ENCODE measurements around the gene AURKA.
"Not testable (repeated sequence)": the region's sequence is repeated elsewhere in the genome, so short reads cannot be mapped to it uniquely, and the experiment has no call there.

AURKA gene

DNA sequence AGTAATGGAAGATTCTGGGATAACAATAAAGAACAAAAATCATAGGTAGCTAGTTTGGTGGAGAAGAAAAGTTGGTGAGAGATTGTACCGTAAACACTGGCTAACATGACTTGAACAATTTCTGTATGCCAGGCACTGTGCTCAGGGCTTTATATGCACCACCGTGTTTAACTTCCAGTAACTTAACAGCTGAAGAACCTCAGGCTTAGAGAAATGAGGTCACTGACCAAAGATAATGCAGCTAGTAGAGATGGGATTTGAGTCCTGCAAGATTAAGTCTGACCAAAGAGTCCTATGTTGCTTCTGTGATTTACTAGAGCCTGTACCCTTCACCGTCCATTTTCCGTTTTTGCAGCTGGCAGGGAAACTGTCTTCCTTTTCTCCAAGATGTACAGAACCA, 3.2 kb upstream of the AURKA start:
- no peak for DNase-seq (ENCODE audit: low read depth in 1 of 2, low spot score in 1 of 2)
- no peak for TF ChIP-seq JUND (IDR thresholded peaks at IDR 0.05; ENCODE audit: low read depth)
- in situ Hi-C loops (cut with HindIII; ENCODE audit: low pct_unique_long_range_greater_than_20kb, low sequenced_read_pairs): no loop called here

DNA sequence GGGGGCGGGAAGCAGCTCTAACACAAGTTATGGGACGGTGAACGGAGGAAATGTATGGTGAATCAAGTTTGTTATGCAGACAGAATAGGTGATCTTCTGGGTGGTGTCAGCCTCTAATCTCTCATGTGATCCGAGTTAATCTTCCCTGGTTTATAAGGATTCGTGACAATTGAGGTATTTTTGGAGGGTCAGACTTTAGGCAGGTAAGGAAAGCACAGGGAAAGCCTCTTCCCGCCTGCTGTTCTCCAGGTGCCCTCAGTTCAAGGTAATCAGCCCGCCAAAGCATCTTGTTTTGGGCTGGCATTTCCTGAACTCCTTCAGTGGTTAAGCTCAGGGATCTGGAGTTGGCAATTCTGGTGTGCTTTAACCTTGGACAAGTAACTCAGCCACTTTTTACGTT, 1.6 kb upstream of the AURKA start:
- in situ Hi-C loops (cut with HindIII; ENCODE audit: low pct_unique_long_range_greater_than_20kb, low sequenced_read_pairs): no loop called here
- TF ChIP-seq JUND (IDR thresholded peaks at IDR 0.05; ENCODE audit: low read depth): no peak
- no peak for DNase-seq (ENCODE audit: low read depth in 1 of 2, low spot score in 1 of 2)

DNA sequence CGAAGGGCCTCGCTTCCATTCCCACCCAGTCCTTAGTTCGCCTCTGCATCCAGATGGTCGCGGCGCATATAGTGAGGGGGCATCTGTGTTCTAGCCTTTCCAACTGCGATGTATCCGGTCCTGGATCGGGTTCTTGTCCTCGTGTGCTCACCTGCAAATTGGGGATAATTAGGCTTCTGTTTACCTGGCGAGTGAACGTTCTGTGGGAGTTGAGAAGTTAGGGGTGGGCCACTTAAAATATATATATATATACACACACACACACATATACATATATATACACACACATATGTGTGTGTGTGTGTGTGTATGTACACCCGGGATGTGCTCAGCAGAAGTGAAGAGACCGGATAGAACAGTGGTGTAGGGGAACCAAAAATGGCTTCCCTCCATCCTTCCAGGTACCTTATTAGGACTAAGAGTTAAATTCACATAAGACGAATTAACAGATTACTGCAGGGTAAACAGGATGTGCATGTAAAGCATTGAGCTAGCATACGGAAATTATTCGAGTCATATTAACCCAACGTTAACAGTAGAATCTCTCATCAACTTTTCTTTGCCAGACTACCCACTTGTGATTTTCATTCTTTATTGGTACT, 967 bp upstream of the AURKA start:
- in situ Hi-C loops (cut with HindIII; ENCODE audit: low pct_unique_long_range_greater_than_20kb, low sequenced_read_pairs): no loop called here
- no peak for DNase-seq (ENCODE audit: low read depth in 1 of 2, low spot score in 1 of 2)
- no peak for TF ChIP-seq JUND (IDR thresholded peaks at IDR 0.05; ENCODE audit: low read depth)

DNA sequence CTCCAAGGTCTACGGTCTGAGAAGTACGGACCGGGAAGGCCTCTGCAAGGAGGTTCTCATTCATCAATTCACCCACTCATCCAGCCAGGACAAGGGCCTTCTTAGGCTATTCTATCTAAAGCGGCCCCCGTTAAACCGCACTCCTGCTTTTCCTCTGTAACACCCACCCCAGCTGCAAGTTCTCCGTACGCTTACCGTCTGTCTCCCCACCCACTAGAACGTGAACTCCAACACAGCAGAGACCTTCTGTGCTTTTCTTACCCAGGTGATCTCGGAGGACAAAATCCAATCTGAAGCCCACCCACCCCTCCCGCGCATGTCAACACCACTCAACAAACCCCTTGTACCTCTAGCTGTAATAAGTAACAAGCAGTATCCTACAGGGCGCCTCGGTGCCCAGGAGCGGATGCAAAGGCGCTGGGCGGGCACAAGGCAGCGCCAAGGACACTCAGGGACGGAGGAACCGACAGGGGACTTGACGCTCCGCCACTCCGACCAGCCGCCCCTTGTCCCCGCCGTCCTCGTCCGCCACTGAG, 351 bp downstream of the AURKA start:
- TF ChIP-seq JUND (IDR thresholded peaks at IDR 0.05; ENCODE audit: low read depth): no peak
- DNase-seq (ENCODE audit: low read depth in 1 of 2, low spot score in 1 of 2): no peak
- in situ Hi-C loops (cut with HindIII; ENCODE audit: low pct_unique_long_range_greater_than_20kb, low sequenced_read_pairs): no loop called here

DNA sequence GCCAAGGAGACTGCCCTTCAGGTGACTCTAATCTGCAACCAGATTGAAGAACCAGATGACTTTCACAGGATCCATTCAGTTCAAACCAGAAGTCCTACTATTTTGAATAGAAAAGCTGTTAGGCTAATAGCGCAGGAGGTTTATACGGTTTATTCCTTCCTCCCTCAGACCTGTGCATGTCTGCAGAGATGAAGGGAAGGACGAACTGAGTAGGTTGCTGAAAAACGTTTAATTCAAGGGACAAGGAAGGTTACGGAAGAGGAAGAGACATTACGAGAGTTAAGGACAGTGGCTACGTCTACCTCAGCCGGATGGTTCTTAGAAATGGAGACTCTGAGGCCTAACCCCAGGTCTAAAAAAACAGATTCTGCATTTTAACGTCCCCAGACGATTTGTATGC, 978 bp downstream of the AURKA start:
- in situ Hi-C loops (cut with HindIII; ENCODE audit: low pct_unique_long_range_greater_than_20kb, low sequenced_read_pairs): no loop called here
- no peak for TF ChIP-seq JUND (IDR thresholded peaks at IDR 0.05; ENCODE audit: low read depth)
- no peak for DNase-seq (ENCODE audit: low read depth in 1 of 2, low spot score in 1 of 2)

DNA sequence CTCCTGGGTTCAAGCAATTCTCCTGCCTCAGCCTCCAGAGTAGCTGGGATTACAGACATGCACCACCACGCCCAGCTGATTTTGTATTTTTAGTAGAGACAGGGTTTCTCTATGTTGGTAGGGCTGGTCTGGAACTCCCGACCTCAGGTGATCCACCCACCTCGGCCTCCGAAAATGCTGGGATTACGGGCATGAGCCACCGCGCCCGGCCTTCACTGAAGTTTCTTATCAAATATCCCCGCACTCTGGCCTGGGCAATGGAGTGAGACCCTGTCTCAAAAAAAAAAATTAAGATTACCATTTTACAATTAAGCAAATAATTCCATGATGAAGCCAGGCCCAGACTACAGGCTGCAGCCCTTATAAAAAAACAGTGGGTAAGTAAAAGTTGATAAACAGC, 1.6 kb downstream of the AURKA start:
- in situ Hi-C loops (cut with HindIII; ENCODE audit: low pct_unique_long_range_greater_than_20kb, low sequenced_read_pairs): not testable (repeated sequence)

DNA sequence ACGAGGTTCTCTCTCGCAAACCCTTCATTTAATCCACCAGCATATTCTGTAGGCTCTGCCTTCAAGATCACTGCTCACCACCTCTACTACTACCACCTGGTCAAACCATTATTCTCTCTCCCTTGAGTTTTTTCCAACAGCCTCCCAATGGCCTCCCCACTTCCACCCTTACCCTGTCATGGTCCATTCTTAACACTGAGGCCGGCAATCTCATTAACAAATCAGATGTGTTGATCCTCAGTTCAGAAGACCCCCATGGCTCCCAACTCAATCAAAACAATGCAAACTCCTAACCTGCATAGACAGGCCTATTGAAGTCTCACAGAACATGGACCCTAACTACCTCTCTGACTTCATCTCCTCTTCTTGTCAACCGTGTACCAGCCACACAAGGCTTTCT, 2.2 kb downstream of the AURKA start:
- no peak for TF ChIP-seq JUND (IDR thresholded peaks at IDR 0.05; ENCODE audit: low read depth)
- DNase-seq (ENCODE audit: low read depth in 1 of 2, low spot score in 1 of 2): no peak
- in situ Hi-C loops (cut with HindIII; ENCODE audit: low pct_unique_long_range_greater_than_20kb, low sequenced_read_pairs): no loop called here

More for the DNA sequence above, 1.6 kb downstream of the AURKA start:
- not testable (repeated sequence) for DNase-seq (ENCODE audit: low read depth in 1 of 2, low spot score in 1 of 2)

DNA sequence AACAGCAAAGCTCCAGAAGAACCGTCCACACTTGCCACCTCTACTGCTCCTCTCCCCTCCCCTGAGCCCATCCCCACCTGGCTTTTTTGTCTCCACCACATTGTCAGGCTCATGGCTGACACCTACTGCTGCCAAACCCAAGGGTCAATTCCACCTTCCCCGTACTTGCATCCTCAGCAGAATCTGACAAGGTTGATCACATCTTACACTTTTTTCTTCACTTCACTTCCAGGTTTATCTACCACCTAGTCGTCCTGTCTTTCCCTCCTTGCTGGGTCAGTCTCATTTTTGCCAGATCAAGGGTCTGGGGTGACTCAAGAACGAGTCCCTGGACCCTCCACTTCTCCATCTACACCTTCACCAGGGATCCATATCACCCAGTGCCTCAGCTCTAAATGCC, 3.1 kb downstream of the AURKA start:
- TF ChIP-seq JUND (IDR thresholded peaks at IDR 0.05; ENCODE audit: low read depth): no peak
- no peak for DNase-seq (ENCODE audit: low read depth in 1 of 2, low spot score in 1 of 2)
- in situ Hi-C loops (cut with HindIII; ENCODE audit: low pct_unique_long_range_greater_than_20kb, low sequenced_read_pairs): no loop called here

DNA sequence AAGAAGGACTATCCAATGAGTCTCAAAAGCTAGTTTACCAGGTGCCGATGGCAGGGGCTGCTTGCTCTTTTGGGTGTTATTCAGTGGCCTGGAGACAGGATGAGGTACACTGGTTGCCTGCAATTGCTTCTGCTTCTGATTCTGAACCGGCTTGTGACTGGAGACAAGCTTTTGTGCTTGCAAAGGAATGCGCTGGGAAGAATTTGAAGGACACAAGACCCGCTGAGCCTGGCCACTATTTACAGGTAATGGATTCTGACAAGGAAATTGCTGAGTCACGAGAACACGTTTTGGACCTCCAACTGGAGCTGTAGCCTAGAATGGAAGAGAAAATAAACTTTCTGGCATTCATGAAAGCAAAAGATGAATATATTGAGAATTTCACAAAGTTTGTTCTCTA, 5.8 kb downstream of the AURKA start:
- no peak for TF ChIP-seq JUND (IDR thresholded peaks at IDR 0.05; ENCODE audit: low read depth)
- in situ Hi-C loops (cut with HindIII; ENCODE audit: low pct_unique_long_range_greater_than_20kb, low sequenced_read_pairs): no loop called here
- no peak for DNase-seq (ENCODE audit: low read depth in 1 of 2, low spot score in 1 of 2)

DNA sequence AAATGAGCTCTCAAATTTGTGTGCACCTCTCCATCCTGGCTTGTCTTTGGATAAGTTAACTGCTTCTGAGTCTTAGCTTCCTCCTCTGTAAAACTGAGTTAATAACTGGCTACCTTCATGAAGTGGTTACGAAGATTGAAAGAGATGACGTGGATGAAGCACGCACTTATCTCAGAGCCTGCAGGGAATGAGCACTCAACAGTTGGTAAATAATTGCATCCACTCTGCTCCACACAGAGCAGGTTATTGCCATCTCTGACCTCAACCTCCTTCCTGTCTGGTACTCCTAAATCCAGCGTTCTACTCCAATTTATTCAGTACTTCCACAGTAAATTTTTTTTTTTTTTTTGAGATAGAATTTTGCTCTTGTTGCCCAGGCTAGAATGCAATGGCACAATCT, 6.9 kb downstream of the AURKA start:
- in situ Hi-C loops (cut with HindIII; ENCODE audit: low pct_unique_long_range_greater_than_20kb, low sequenced_read_pairs): no loop called here
- TF ChIP-seq JUND (IDR thresholded peaks at IDR 0.05; ENCODE audit: low read depth): no peak
- no peak for DNase-seq (ENCODE audit: low read depth in 1 of 2, low spot score in 1 of 2)

DNA sequence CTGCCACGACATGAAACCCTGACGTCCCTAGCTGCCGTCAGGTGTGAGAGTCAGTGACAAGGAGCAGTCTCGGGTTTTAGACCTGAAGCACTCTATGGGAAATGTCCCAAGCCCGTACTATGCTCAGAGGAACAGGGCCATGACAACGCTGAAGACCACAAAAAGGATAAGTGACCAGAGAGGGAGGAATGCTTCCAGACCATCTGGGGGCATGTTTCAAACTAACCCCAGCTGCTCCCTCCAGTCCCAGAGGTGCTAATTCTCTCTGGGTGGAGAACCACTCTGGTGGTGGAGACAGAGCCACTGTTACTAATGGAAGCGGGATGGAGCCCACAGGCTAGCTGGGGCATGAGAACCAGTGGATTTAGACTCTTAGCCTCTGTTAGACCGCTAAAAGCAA, 8.7 kb downstream of the AURKA start:
- no peak for TF ChIP-seq JUND (IDR thresholded peaks at IDR 0.05; ENCODE audit: low read depth)
- in situ Hi-C loops (cut with HindIII; ENCODE audit: low pct_unique_long_range_greater_than_20kb, low sequenced_read_pairs): no loop called here
- DNase-seq (ENCODE audit: low read depth in 1 of 2, low spot score in 1 of 2): no peak

DNA sequence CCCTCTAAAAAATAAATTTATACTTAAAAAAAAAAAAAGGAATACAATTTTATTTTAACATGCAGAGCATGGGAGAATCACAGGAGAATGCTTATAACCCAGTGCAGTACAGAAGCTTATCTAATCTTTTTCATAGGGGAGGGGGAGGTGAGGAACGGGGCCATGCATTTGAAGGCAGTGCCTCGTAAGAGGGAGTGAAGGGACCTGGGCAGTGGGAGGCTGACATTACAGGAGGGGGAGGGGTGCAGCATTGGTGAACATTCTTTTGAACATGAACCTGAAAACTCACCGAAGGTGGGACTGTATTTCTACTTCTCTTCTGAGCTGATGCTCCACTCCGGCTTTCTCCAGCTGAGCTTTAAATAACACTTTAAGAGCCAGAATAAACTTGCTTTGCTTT, 9.3 kb downstream of the AURKA start:
- DNase-seq (ENCODE audit: low read depth in 1 of 2, low spot score in 1 of 2): no peak
- in situ Hi-C loops (cut with HindIII; ENCODE audit: low pct_unique_long_range_greater_than_20kb, low sequenced_read_pairs): no loop called here
- no peak for TF ChIP-seq JUND (IDR thresholded peaks at IDR 0.05; ENCODE audit: low read depth)

DNA sequence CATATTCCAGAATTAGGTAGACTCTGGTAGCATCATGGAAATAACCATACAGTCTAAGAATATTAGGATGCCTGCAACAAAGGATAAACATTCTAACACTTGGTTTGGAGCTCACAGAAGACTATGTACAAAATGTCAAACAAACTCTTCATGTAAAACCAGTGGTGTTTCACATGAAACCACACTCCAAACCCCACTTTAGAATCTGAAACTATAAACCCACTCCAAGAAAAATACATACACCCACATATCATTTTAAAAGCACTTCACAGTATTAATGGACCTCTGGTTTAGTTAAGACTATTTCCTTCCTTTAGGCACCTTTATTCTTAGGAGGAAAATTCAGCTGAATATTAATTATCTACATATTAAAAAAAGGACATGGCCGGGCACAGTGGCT, 10.5 kb downstream of the AURKA start:
- TF ChIP-seq JUND (IDR thresholded peaks at IDR 0.05; ENCODE audit: low read depth): no peak
- no peak for DNase-seq (ENCODE audit: low read depth in 1 of 2, low spot score in 1 of 2)
- in situ Hi-C loops (cut with HindIII; ENCODE audit: low pct_unique_long_range_greater_than_20kb, low sequenced_read_pairs): no loop called here

DNA sequence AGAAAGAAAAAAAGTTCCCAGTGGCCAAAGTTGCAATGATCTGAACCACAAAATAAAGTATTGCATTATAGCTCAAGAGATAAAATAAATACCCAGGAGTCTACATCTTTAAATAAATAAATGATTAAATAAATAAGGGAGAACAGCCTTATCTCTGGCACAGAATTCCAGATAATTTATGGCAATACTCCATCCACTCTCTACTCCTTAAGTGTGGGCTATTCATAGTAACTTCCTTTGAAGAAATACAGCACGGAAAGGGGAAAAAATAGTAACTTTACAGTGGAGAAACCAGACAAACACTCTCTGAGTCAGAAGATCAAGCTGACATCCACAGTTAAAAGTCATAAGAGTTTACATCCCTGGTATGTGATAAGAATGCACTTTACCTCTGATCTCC, 11.6 kb downstream of the AURKA start:
- no peak for DNase-seq (ENCODE audit: low read depth in 1 of 2, low spot score in 1 of 2)
- no peak for TF ChIP-seq JUND (IDR thresholded peaks at IDR 0.05; ENCODE audit: low read depth)
- in situ Hi-C loops (cut with HindIII; ENCODE audit: low pct_unique_long_range_greater_than_20kb, low sequenced_read_pairs): no loop called here
